ENCODE data around the gene APOL6. TPM values are rescaled to one million over a fixed set of nuclear protein-coding genes. Genes with fewer than 3 reads are reported as not detected.
"Not testable (repeated sequence)": the region's sequence is repeated elsewhere in the genome, so short reads cannot be mapped to it uniquely, and the experiment has no call there.

Gene APOL6
- total RNA-seq, 2 donors from 2014 or later = 23.0 to 38.7 TPM

DNA sequence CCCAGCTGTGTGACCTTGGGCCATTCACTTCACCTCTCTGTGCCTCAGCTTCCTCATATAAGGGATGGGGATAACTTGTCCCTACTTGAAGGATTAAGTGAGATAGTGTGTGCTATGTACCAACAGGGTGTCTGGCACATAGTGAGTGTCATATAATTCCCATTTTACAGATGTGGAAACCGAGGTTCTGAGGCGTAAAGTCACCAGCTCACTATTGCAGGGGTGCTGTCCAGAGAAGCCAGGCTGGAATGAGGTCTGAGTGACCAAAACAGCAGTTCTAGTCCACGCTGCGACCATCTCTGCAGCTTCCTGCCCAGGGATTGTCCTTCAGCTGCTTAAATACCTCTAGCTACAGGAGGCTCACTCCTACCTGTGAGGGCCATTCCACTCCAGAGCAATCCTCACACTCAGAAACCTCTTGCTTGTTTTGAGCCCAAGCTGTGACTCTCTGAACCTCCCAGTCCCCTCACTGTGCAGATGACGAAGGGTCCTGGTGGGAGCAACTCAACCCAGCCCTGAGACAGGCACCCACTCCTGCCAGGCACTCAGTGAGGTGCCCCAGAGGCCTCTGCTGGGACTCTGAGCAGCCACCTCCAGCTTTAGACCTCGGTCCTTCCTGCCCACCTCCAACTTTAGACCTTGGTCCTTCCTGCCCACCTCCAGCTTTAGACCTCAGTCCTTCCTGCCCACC is 36.9 kb upstream of the APOL6 start:
- Mint-ChIP-seq H3K36me3 (ENCODE audit: low read depth) (no peaks in the 10 kb centered on the region), H3K27ac (no peak overlapping the region), H3K4me1 (peaks cover 4% of the 10 kb centered on the region), H3K9me3 (no peaks in the 10 kb centered on the region), H3K4me3 (peak overlapping the region; percentile 12), H3K27me3 (peaks cover 29% of the 10 kb centered on the region)
- no peak for ATAC-seq (replicated peaks)

DNA sequence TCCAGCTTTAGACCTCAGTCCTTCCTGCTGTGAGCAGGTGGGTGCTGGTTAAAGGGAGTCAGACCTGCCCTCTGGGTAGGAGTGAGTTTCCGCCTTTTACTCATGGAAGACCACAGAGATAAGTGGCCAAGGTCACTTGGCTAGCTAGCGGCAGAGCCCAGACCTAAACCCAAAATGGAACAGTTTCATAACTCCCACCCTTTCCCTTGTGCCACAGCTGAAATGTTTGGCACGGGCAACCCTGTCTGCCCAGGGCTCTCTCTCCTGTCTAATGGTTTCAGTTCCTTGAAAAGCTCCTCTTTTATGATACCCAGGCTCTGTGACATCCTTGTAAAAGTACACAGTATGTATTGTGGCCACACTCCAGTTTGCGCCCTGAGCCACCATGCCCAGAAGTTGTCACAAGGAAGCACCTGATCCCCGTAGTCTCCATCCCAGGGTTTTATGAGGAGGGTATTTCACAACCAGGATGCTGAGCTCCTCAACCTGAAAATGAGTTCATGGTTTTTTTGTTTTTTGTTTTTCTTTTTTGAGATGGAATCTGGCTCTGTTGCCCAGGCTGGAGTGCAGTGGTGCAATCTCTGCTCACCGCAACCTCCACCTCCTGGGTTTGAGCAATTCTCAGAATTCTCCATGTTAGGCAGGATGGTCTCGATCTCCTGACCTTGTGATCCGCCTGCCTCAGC is 36.2 kb upstream of the APOL6 start:
- H3K27ac Mint-ChIP-seq = no peak overlapping the region

DNA sequence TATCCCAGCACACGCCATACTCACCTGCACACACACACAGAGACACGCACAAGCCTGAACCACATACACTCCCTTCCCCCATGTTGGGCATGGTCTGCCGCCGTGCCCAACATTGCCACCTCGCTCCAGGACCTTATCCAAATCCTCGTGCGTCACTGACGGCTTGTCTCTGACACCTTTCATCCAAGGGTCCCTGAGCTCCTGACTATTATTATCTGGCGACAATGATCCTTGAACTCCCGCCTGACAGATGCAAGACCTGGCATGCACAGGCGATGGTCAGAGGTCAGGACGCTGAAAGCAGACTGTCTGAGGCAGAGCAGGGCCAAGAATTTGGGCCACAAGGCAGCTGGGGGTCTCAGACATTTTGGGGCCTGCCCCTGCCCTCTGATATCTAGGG is 35.3 kb upstream of the APOL6 start:
- no peaks in the 10 kb centered on the region for H3K36me3 Mint-ChIP-seq (ENCODE audit: low read depth)
- peaks cover 24% of the 10 kb centered on the region for H3K27me3 Mint-ChIP-seq
- no peak for ATAC-seq (replicated peaks)
- H3K4me3 Mint-ChIP-seq = no peak overlapping the region
- H3K4me1 Mint-ChIP-seq = peaks cover 4% of the 10 kb centered on the region
- no peaks in the 10 kb centered on the region for H3K9me3 Mint-ChIP-seq
- H3K27ac Mint-ChIP-seq = no peak overlapping the region

More for the DNA sequence above, 36.2 kb upstream of the APOL6 start:
- Mint-ChIP-seq H3K9me3 (no peaks in the 10 kb centered on the region), H3K27me3 (peaks cover 29% of the 10 kb centered on the region), H3K4me3 (peak overlapping the region; percentile 12), H3K36me3 (ENCODE audit: low read depth) (no peaks in the 10 kb centered on the region), H3K4me1 (peaks cover 4% of the 10 kb centered on the region)
- peak; percentile 87 for ATAC-seq (replicated peaks)

DNA sequence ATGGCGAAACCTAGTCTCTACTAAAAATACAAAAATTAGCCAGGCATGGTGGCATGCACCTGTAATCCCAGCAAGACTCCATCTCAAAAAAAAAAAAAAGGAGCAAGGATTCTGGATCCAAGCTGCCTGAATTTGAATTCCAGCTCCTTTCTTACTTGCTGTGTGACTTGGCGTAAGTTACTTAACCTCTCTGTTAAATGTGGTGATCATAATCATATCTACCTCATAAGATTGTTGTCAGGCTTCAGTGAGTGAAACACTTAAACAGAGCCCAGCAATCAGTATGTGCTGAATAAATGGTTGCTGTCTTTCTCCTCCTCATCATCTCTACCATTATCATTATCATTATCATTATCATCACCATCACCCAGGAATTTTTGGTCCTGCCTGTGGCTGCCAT is 33.8 kb upstream of the APOL6 start:
- H3K4me1 Mint-ChIP-seq = peaks cover 4% of the 10 kb centered on the region
- no peaks in the 10 kb centered on the region for H3K36me3 Mint-ChIP-seq (ENCODE audit: low read depth)
- no peak overlapping the region for H3K27ac Mint-ChIP-seq
- peaks cover 10% of the 10 kb centered on the region for H3K27me3 Mint-ChIP-seq
- no peak for ATAC-seq (replicated peaks)
- no peak overlapping the region for H3K4me3 Mint-ChIP-seq
- no peaks in the 10 kb centered on the region for H3K9me3 Mint-ChIP-seq

DNA sequence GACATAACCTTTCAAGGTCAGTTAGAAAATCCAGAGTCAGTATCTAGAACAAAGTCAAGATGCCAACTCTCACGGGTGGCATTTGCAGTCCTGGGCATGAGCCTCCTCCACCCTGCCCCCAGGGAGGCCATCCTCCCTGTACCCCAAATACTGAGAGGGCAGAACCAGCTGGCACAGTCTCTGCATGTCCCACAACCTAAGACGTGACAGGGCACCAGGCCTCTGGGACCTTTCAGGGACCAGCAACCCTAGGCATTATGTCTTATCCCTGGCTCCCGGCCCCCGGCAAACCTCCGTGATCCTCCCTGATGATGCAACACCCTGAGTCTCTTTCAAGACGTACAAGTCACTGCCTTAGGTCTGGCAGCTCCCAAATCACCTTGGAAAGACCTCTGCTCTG is 33.1 kb upstream of the APOL6 start:
- H3K4me1 Mint-ChIP-seq = peaks cover 4% of the 10 kb centered on the region
- no peak for ATAC-seq (replicated peaks)
- no peaks in the 10 kb centered on the region for H3K36me3 Mint-ChIP-seq (ENCODE audit: low read depth)
- peaks cover 6% of the 10 kb centered on the region for H3K27me3 Mint-ChIP-seq
- no peaks in the 10 kb centered on the region for H3K9me3 Mint-ChIP-seq
- H3K27ac Mint-ChIP-seq = no peak overlapping the region
- H3K4me3 Mint-ChIP-seq = no peak overlapping the region

DNA sequence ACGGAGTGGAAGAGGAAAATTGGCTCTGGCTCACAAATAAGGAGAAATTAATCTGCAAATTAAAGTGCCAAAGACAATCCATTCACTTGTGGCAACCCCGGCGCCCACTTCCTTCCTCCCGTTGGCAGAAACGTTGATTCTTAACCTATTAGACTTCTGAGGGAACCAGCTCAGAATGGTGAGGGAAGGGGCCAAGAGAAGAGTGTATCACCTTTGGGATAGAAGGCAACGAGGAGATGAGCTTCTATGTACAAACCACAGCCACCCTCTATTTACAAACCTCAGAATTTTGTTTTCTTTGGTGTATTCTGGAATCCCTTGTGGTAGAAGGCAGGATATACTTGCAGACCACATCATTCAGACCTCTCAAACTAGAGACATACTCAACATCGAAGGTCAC is 32.2 kb upstream of the APOL6 start:
- Mint-ChIP-seq H3K4me1 (peaks cover 4% of the 10 kb centered on the region), H3K9me3 (no peaks in the 10 kb centered on the region), H3K27me3 (no peaks in the 10 kb centered on the region), H3K36me3 (ENCODE audit: low read depth) (no peaks in the 10 kb centered on the region), H3K4me3 (no peak overlapping the region), H3K27ac (no peak overlapping the region)
- no peak for ATAC-seq (replicated peaks)

DNA sequence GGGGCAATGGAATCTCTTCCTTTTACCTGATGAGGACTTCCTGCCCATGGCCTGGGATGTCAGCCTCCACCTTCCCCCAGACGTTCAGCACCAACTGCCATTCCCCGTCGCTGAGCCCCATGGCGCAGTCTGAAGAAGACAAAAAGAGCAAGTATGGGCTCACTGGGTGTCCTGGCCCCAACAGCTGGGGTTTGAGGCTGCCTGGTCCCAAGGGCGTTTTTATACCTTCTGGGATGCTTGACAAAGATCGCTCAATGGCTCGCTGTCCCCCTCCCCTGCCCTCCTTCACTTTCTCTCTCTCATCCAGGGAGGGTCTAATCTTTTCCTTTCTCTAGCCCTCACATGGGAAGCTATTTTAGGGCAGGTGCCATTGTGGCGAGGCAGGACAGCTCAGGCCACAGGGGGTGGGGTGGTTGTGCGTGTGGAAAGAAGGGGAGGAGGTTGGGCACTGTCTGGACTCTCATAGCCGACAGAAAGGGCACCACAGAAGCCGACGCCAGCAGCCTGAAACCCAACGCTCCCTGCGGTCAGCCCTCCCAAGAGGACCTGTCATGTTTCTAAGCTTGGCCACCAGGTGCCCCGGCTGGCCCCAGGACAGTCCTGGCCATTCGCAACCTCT is 31.0 kb upstream of the APOL6 start, which contains the start of gene MB:
Gene MB, minus strand, starts transcription at position 193 of the 619 bp plus-strand sequence. Its CDS starts 72 bp downstream, at position 121.
- no peaks in the 10 kb centered on the region for H3K27me3 Mint-ChIP-seq
- no peak within 1 kb of the TSS for H3K4me3 Mint-ChIP-seq
- H3K36me3 Mint-ChIP-seq (ENCODE audit: low read depth) = no peaks in the 10 kb centered on the region
- H3K27ac Mint-ChIP-seq = no peak within 1 kb of the TSS
- no peak for ATAC-seq (replicated peaks)
- H3K9me3 Mint-ChIP-seq = no peaks in the 10 kb centered on the region
- no peaks in the 10 kb centered on the region for H3K4me1 Mint-ChIP-seq

DNA sequence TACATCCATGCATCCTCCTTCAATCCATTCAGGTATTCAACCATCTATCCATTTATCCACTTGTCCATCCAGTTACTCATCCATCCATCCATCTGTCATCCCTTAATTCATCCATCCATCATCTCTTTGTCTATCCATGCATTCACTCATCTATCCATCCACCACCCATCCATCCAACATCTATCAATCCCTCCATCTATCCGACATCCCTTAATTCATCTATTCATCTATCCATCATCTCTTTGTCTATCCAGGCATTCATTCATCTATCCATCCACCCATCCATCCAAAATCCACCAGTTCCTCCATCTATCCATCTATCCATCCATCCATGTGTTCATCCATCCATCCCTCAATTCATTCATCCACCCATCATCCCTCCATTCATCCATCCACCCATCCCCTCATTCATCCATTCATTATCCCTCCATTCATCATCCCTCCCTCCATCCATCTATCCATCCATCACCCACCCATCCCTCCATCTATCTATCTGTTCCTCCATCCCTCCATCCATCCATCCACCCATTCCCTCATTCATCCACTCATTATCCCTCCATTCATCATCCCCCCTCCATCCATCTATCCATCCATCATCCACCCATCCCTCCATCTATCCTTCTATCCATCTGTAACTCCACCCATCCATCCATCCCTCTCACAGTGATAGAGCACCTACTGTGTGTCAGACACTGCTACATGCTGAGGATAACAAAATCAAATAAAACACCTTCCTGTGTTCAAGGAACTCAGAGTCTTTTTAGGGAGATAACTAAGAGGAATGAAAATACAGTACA is 29.6 kb upstream of the APOL6 start:
- Mint-ChIP-seq H3K9me3 (no peaks in the 10 kb centered on the region), H3K4me1 (peaks cover 5% of the 10 kb centered on the region), H3K27me3 (no peaks in the 10 kb centered on the region), H3K27ac (no peak overlapping the region), H3K36me3 (ENCODE audit: low read depth) (no peaks in the 10 kb centered on the region), H3K4me3 (no peak overlapping the region)
- no peak for ATAC-seq (replicated peaks)

DNA sequence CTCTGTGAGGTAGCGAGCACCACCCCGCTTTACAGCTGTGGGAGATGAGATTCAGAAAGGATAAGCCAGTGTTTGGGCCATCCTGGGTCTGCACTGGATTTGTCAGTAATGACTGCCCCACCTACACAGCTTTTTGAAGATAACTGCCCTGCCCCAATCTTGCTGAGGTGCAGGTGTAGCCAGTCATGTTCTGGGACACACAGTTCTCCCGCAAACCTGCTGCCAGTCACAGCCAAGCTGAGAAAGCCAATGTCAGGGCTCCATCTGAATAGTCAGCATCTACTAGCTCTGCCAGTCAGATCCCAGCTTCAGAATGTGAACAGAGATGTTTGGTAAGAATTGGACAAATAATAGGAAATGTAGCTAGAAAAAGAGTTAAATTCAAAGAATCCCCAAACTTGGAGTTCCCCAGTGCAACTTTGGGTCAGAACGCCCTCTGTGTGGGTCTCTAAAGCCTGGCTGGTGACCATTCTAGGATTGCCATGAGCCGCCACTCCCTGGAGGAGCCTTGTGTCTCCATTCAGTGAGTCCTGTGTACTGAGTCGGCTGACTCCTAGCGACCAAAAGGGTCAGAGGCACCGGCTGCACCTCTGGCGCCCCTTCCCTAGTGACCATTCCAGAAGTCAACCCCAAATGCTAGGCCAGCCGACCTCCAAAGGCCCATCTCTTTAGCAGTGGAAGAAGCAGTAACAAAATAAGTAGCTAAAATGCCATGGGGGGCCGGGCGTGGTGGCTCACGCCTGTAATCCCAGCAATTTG is 28.7 kb upstream of the APOL6 start:
- Mint-ChIP-seq H3K9me3 (no peaks in the 10 kb centered on the region), H3K4me3 (no peak overlapping the region), H3K36me3 (ENCODE audit: low read depth) (no peaks in the 10 kb centered on the region), H3K27me3 (peaks cover 5% of the 10 kb centered on the region), H3K4me1 (peaks cover 5% of the 10 kb centered on the region), H3K27ac (no peak overlapping the region)
- no peak for ATAC-seq (replicated peaks)

DNA sequence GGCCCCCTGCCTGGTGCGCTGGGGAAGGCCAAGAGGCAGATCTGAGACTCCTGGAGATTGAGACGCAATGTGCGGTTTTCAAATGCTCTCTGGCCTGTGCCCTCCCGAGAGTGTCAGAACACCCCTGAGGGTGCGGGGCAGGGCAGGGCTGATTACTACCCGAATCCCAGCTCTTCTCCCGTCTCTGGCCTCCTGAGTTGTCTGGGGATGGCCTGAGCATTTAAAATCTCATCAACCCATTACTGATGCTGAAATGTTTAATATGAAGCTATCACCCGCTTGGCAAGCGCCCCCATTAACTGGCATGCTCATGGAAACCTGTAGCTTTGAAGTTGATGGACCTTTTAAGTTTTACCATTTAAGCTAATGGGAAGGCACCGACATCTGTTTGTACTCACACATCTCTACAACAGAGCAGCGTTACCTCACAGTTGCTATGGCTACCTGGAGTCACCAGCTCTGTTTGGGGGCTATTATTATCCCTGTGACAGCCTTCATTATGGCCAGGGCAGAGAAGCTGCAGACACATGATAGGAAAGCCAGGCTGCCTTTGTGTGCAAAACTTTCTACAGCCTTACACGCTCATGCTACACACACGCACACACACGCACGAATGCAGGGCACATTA is 27.5 kb upstream of the APOL6 start:
- no peak for ATAC-seq (replicated peaks)
- H3K36me3 Mint-ChIP-seq (ENCODE audit: low read depth) = no peaks in the 10 kb centered on the region
- H3K27ac Mint-ChIP-seq = no peak overlapping the region
- peaks cover 8% of the 10 kb centered on the region for H3K27me3 Mint-ChIP-seq
- H3K4me1 Mint-ChIP-seq = peaks cover 5% of the 10 kb centered on the region
- no peaks in the 10 kb centered on the region for H3K9me3 Mint-ChIP-seq
- no peak overlapping the region for H3K4me3 Mint-ChIP-seq

DNA sequence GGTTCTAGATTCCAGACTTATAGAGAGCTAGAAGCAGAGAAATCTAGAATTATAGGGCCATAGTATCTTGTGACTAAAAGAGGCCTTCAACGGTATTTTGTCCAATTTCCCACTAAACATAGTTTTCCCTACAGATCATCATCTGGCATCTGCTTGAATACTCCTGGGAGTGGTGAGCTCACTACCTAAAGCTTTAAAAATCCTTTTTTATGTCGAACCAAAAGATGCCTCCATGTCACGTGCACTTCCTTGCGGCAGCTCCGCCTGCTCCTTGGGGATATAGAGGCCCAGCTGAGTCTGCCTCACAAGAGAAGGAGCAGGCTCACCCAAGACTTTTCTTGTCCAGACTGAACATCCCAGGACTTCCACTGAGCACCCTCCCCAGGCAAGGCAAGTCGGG is 26.8 kb upstream of the APOL6 start:
- no peak for ATAC-seq (replicated peaks)
- Mint-ChIP-seq H3K9me3 (no peaks in the 10 kb centered on the region), H3K36me3 (ENCODE audit: low read depth) (no peaks in the 10 kb centered on the region), H3K4me1 (peaks cover 5% of the 10 kb centered on the region), H3K4me3 (no peak overlapping the region), H3K27me3 (peaks cover 8% of the 10 kb centered on the region), H3K27ac (no peak overlapping the region)

DNA sequence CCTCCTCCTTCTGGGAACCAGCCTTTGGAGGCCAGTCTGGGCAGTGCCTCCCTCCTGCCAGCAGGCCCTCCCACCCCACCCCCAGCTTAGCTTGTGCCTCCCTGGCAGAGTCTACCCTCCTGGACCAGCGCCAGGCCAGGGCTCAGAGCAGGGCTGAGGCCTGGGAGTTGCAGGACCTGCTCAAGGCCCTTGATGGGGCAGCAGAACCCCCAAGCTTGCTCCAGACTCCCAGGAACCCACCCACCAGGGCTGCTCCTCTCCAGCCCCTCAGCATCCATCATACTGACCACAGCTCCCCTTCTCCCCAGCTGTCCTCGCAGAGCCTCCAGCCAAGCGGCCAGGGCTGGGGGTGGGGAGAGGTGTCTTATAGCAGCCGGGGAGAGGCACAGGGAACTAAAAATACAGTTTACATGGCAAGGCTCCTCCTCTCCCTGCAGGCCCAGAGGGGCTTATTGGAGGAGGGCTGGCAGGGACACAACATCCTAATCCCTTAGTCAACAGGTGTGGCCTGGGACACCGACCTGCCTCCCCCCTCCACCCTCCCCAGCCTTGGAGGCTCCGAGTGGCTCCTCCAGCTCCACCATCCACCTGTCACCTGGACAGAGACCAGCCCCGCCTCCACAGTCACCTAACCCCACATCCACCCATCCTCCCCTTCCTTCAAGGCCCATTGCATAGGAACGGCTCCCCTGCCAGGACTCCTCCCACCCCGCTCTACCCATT is 25.9 kb upstream of the APOL6 start:
- Mint-ChIP-seq H3K9me3 (no peaks in the 10 kb centered on the region), H3K4me1 (peaks cover 5% of the 10 kb centered on the region), H3K27ac (no peak overlapping the region), H3K27me3 (peaks cover 8% of the 10 kb centered on the region), H3K36me3 (ENCODE audit: low read depth) (no peaks in the 10 kb centered on the region), H3K4me3 (no peak overlapping the region)
- no peak for ATAC-seq (replicated peaks)

DNA sequence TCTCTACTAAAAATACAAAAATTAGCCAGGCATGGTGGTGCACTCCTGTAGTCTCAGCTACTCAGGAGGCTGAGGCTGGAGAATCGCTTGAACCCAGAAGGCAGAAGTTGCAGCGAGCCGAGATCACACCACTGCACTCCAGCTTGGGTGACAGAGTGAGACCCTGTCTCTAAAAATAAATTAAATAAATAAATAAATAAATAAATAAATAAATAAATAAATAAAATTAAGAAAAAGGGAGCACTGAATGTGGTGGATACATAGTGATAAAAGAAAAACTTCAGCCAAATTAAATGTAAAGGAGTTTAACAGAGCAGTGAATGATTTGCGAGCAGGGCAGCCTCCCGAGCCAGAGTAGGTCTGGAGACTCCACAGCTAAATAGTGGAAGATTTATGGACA is 24.4 kb upstream of the APOL6 start:
- ATAC-seq (replicated peaks); H3K36me3 Mint-ChIP-seq (ENCODE audit: low read depth); H3K4me3 Mint-ChIP-seq; H3K4me1 Mint-ChIP-seq; H3K27ac Mint-ChIP-seq; H3K27me3 Mint-ChIP-seq; H3K9me3 Mint-ChIP-seq: not testable (repeated sequence)
